ENCODE measurements around the gene ADAMTS12.
"Not testable (repeated sequence)": the region's sequence is repeated elsewhere in the genome, so short reads cannot be mapped to it uniquely, and the experiment has no call there.

Gene ADAMTS12

GRCh38 chr5:33582417-33582816, 309.4 kb downstream of the ADAMTS12 start:
- no peak for DNase-seq (ENCODE audit: low read depth)

- DNase-seq (ENCODE audit: low read depth) = no peak
Measured at GRCh38 chr5:33579789-33580188, 312.0 kb downstream of the ADAMTS12 start.

GRCh38 chr5:33579152-33579551, 312.6 kb downstream of the ADAMTS12 start:
- DNase-seq (ENCODE audit: low read depth) = no peak

GRCh38 chr5:33576726-33577590, 314.8 kb downstream of the ADAMTS12 start:
- no peak for DNase-seq (ENCODE audit: low read depth)

GRCh38 chr5:33565324-33565723, 326.5 kb downstream of the ADAMTS12 start:
- no peak for DNase-seq (ENCODE audit: low read depth)

- DNase-seq (ENCODE audit: low read depth) = peak; percentile 49
Measured at GRCh38 chr5:33563983-33564908, 327.5 kb downstream of the ADAMTS12 start.

GRCh38 chr5:33563530-33563929, 328.3 kb downstream of the ADAMTS12 start:
- DNase-seq (ENCODE audit: low read depth) = no peak

- no peak for DNase-seq (ENCODE audit: low read depth)
Measured at GRCh38 chr5:33558489-33558888, 333.3 kb downstream of the ADAMTS12 start.

- DNase-seq (ENCODE audit: low read depth) = no peak
Measured at GRCh38 chr5:33557605-33558004, 334.2 kb downstream of the ADAMTS12 start.

GRCh38 chr5:33556330-33557328, 335.2 kb downstream of the ADAMTS12 start:
- peak; percentile 51 for DNase-seq (ENCODE audit: low read depth)

GRCh38 chr5:33549982-33550567, 341.7 kb downstream of the ADAMTS12 start:
- no peak for DNase-seq (ENCODE audit: low read depth)

- not testable (repeated sequence) for DNase-seq (ENCODE audit: low read depth)
Measured at GRCh38 chr5:33539790-33540189, 352.0 kb downstream of the ADAMTS12 start.

- no peak for DNase-seq (ENCODE audit: low read depth)
Measured at GRCh38 chr5:33539212-33539611, 352.6 kb downstream of the ADAMTS12 start.

GRCh38 chr5:33538201-33538600, 353.6 kb downstream of the ADAMTS12 start:
- DNase-seq (ENCODE audit: low read depth) = no peak

- DNase-seq (ENCODE audit: low read depth) = no peak
Measured at GRCh38 chr5:33537240-33537639, 354.6 kb downstream of the ADAMTS12 start.

- no peak for DNase-seq (ENCODE audit: low read depth)
Measured at GRCh38 chr5:33536802-33537201, 355.0 kb downstream of the ADAMTS12 start.

- DNase-seq (ENCODE audit: low read depth) = no peak
Measured at GRCh38 chr5:33531824-33532223, 360.0 kb downstream of the ADAMTS12 start.

GRCh38 chr5:33531037-33531298, 360.8 kb downstream of the ADAMTS12 start:
- DNase-seq (ENCODE audit: low read depth) = no peak

GRCh38 chr5:33530183-33531036, 361.4 kb downstream of the ADAMTS12 start:
- DNase-seq (ENCODE audit: low read depth) = no peak

- no peak for DNase-seq (ENCODE audit: low read depth)
Measured at GRCh38 chr5:33527696-33528095, 364.1 kb downstream of the ADAMTS12 start.

GRCh38 chr5:33526755-33527154, 365.0 kb downstream of the ADAMTS12 start:
- no peak for DNase-seq (ENCODE audit: low read depth)
